Upper lobe of right lung (tissue), 1 donor: ENCODE results near the gene RASGRP2. TPM values are rescaled to one million over a fixed set of nuclear protein-coding genes. Genes with fewer than 3 reads are reported as not detected.
"Not testable (repeated sequence)": the region's sequence is repeated elsewhere in the genome, so short reads cannot be mapped to it uniquely, and the experiment has no call there.

Experiments used
- ATAC-seq: fragments of 200-7000 bp; cut with Tn5 transposase; one replicate; pipeline ENCODE4 v1.9.1; 2020; ENCODE audit warnings: mild to moderate bottlenecking, moderate library complexity
- DNase-seq: peaks from one replicate; pipeline ENCODE4 v3.0.0-alpha.2; 2020
- H3K27ac ChIP-seq: fragments of 200-600 bp; one replicate; pipeline ENCODE4 v1.8.0; 2022
- H3K27me3 ChIP-seq: fragments of 200-600 bp; one replicate; pipeline ENCODE4 v1.8.0; 2022; ENCODE audit warnings: mild to moderate bottlenecking
- H3K36me3 ChIP-seq: fragments of 200-600 bp; one replicate; pipeline ENCODE4 v1.8.0; 2022
- H3K4me1 ChIP-seq: fragments of 200-600 bp; one replicate; pipeline ENCODE4 v1.8.0; 2022
- H3K4me3 ChIP-seq: fragments of 200-600 bp; one replicate; pipeline ENCODE4 v1.8.0; 2022; ENCODE audit warnings: mild to moderate bottlenecking
- H3K9me3 ChIP-seq: fragments of 200-600 bp; one replicate; pipeline ENCODE4 v1.8.0; 2022
- intact Hi-C: fragments of 100-400 bp; cut with DNase I; formaldehyde crosslinking; loops from one replicate; pipeline ENCODE4 v1.11.0; 2022
- total RNA-seq: library from RNA; stranded (reverse); fragmentation: NEBNext Ultra II Directional; extraction: Animal tissue kit (Norgen Biotek cat#: 25700); gene quantifications from one replicate; pipeline ENCODE4 v1.2.1, GENCODE V29; 2021
- TF ChIP-seq, protein P1 (sequence below): fragments of 200-600 bp; IDR thresholded peaks from one replicate; pipeline ENCODE4 v1.8.0; 2022; ENCODE audit warnings: antibody characterized with exemption
- donor health status: DM: no; HTN: yes; CAD: no; lungs with severe emphysema.

RASGRP2 gene
- total RNA-seq, 1 donor from 2014 or later: 27.6 TPM

DNA sequence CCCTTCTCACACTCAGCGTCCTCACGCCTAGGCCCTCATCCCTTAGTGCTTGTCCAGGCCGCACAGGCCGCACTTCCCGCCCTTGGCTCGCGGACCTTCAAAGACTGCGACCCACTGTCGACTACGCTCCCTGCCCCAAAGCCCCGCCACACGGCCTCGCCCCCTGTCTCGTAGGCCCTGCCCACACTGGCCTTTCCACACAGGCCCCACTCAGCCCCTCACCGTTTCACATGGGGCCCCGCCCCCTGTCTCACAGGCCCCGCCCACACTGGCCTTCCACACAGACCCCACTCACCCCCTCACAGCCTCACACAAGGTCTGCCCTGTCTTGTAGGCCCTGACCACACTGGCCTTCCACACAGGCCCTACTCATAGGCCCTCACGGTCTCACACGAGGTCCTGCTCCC lies 32.0 kb downstream of the RASGRP2 start:
- DNase-seq (peak; percentile 57), ATAC-seq (no peak)
- Histone ChIP-seq H3K27ac (no peak overlapping the region), H3K9me3 (no peaks in the 10 kb centered on the region), H3K4me1 (no peaks in the 10 kb centered on the region), H3K27me3 (peaks cover 87% of the 10 kb centered on the region), H3K36me3 (no peaks in the 10 kb centered on the region), H3K4me3 (no peak overlapping the region)
- TF ChIP-seq, protein P1, sequence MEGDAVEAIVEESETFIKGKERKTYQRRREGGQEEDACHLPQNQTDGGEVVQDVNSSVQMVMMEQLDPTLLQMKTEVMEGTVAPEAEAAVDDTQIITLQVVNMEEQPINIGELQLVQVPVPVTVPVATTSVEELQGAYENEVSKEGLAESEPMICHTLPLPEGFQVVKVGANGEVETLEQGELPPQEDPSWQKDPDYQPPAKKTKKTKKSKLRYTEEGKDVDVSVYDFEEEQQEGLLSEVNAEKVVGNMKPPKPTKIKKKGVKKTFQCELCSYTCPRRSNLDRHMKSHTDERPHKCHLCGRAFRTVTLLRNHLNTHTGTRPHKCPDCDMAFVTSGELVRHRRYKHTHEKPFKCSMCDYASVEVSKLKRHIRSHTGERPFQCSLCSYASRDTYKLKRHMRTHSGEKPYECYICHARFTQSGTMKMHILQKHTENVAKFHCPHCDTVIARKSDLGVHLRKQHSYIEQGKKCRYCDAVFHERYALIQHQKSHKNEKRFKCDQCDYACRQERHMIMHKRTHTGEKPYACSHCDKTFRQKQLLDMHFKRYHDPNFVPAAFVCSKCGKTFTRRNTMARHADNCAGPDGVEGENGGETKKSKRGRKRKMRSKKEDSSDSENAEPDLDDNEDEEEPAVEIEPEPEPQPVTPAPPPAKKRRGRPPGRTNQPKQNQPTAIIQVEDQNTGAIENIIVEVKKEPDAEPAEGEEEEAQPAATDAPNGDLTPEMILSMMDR: no peak
- intact Hi-C loops: no loop called here

DNA sequence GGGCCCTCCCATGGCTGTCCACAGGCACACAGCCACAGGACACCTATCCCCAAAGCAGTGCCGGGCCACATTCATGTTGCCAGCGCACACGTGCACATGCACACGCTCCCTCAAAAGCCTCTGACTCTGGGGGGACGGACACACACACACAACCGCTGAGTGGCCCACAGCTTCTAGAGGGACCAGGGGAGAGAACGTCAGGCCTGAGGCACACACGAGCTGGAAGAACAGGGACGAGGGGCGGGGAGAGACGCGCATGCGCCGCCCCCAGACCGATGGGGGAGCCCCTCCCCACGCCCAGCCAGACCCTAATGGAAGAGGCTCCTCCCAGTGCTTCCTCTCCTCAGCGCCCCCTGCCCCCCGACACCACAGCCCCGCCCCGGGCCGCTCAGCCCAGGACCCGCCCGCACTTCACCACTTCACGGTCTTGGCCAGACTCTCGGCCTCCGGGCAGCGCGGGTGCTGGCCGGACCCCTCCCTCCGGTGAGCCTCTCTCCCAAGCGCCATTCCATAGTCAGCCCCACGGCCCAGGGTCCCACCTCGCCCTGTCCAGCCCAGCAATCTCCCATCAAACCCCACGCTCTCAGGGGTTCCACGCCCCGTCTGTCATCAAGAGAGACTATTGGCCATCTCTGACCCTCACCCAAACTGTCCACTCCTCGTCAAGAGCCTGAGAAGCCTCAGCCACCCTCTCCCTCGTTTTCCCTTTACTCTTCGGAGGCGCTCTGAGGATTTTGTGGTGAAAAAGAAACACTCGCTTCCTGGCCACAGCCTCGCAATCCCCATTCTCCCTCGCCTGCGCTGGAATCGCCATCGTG lies 32.6 kb downstream of the RASGRP2 start:
- H3K27ac ChIP-seq: no peak overlapping the region
- TF ChIP-seq, protein P1: no peak
- H3K4me1 ChIP-seq: no peaks in the 10 kb centered on the region
- intact Hi-C loops: no loop called here
- ATAC-seq: no peak
- peak; percentile 61 for DNase-seq
- H3K36me3 ChIP-seq: no peaks in the 10 kb centered on the region
- no peak overlapping the region for H3K4me3 ChIP-seq
- no peaks in the 10 kb centered on the region for H3K9me3 ChIP-seq
- H3K27me3 ChIP-seq: peaks cover 87% of the 10 kb centered on the region

DNA sequence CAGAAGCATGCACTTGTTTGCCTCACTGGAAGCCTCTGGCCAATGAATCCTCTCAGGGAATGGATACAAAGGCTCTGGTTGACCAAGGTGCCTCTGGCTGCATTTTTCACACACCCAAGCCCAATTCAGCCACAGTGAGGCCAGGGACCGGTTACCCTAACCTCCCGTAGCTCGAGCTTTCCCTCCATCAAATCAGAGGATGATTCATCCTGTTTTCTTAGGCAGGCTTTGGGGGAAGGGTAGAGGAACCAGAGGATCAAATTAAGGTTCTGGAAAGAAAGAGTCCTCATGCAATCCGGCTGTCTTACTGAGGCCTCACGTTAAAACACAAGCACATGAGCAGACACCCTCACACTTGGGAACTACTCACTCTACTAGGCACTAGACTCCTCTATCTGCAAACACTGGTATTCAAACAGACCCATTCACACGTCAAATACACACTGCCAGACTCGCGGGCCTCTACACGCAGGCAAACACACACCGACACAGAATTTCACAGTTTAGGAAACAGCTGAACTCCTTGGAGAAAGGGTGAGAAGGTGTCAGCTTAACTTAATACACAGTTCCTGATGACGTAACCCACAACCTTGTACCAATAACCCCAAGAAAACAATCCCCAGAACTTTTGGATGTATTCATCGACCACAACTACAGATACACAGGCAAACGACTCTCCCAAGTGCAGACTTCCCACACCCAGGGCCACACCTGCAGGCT lies 33.4 kb downstream of the RASGRP2 start:
- TF ChIP-seq, protein P1: no peak
- ATAC-seq: no peak
- peak; percentile 29 for DNase-seq
- Histone ChIP-seq H3K9me3 (no peaks in the 10 kb centered on the region), H3K27me3 (peaks cover 81% of the 10 kb centered on the region), H3K4me1 (no peaks in the 10 kb centered on the region), H3K4me3 (no peak overlapping the region), H3K36me3 (no peaks in the 10 kb centered on the region), H3K27ac (no peak overlapping the region)
- intact Hi-C loops: no loop called here

DNA sequence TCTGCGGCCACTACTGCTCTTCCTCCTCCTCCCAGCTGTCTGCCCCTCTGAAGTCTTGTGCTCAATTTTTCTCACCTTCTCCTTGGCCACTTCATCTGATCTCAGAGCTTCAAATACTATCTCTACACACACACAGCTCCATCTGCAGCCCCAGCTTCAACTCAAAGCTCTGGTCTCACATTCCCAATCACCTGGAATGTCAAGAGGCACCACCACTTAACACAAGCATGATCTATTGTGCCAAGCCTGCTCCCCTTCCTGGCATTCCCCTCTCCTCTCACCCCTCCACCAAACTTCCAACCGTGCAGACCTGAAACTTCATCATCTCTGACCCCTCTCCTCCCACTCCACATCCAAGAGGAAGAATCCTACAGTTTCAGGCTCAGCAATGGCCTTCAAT lies 38.4 kb downstream of the RASGRP2 start:
- H3K9me3 ChIP-seq: no peaks in the 10 kb centered on the region
- H3K27me3 ChIP-seq: peaks cover 51% of the 10 kb centered on the region
- no peaks in the 10 kb centered on the region for H3K36me3 ChIP-seq
- peak; percentile 19 for DNase-seq
- intact Hi-C loops: no loop called here
- H3K4me3 ChIP-seq: no peak overlapping the region
- H3K4me1 ChIP-seq: no peaks in the 10 kb centered on the region
- TF ChIP-seq, protein P1: no peak
- ATAC-seq: no peak
- no peak overlapping the region for H3K27ac ChIP-seq

DNA sequence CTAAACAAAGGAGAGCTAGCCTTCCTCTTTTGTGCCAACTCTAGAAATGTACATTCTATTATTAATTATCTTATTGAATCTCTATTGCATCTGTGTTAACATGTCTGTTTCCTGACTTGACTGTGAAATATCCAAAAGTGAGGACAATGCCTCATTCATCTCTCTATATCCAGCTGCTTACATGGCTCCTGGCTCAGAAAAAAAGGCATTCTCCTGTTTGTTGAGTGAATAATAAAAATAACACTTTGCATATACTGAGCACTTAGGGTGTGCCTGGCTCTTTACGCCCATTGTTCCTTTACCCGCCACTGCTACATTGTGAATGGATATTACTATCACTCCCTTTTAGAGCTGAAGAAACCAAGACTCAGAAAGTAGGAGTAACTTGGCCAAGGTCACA lies 40.9 kb downstream of the RASGRP2 start:
- TF ChIP-seq, protein P1: no peak
- H3K9me3 ChIP-seq: no peaks in the 10 kb centered on the region

DNA sequence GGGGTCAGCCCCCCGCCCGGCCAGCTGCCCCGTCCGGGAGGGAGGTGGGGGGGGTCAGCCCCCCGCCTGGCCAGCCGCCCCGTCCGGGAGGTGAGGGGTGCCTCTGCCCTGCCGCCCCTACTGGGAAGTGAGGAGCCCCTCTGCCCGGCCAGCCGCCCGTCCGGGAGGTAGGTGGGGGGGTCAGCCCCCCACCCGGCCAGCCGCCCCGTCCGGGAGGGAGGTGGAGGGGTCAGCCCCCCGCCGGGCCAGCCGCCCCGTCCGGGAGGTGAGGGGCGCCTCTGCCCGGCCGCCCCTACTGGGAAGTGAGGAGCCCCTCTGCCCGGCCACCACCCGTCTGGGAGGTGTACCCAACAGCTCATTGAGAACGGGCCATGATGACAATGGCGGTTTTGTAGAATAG lies 42.0 kb downstream of the RASGRP2 start:
- ATAC-seq, intact Hi-C loops: not testable (repeated sequence)

More for the DNA sequence above, 40.9 kb downstream of the RASGRP2 start:
- peaks cover 33% of the 10 kb centered on the region for H3K27me3 ChIP-seq
- H3K4me3 ChIP-seq: no peak overlapping the region
- DNase-seq: no peak
- H3K27ac ChIP-seq: no peak overlapping the region
- intact Hi-C loops: no loop called here
- no peaks in the 10 kb centered on the region for H3K36me3 ChIP-seq
- H3K4me1 ChIP-seq: no peaks in the 10 kb centered on the region
- no peak for ATAC-seq

More for the DNA sequence above, 42.0 kb downstream of the RASGRP2 start:
- H3K36me3 ChIP-seq, H3K27ac ChIP-seq, H3K9me3 ChIP-seq, H3K4me1 ChIP-seq, H3K4me3 ChIP-seq: not testable (repeated sequence)
- H3K27me3 ChIP-seq: peaks cover 24% of the 10 kb centered on the region
- peak; percentile 26 for DNase-seq
